GM12864 (cell line): ENCODE results near the gene NTN3.

Experiments
- DNase-seq: peaks from one replicate; pipeline ENCODE4 v3.0.0-alpha.2; 2011; ENCODE audit warnings: low read depth
- H3K4me3 ChIP-seq: 2 replicates; pipeline ENCODE4 v1.5.1; 2011; ENCODE audit warnings: mild to moderate bottlenecking, low read depth, low read length, control low read depth
- CTCF ChIP-seq: IDR thresholded peaks from 2 replicates; pipeline ENCODE4 v1.5.1; 2011; ENCODE audit warnings: low read depth, mild to moderate bottlenecking, moderate library complexity, low read length, control low read depth, inconsistent platforms; ENCODE audit errors: missing control alignments

Gene NTN3

GRCh38 chr16:2468233-2468724, 2.8 kb upstream of the NTN3 start:
- TF ChIP-seq CTCF: no peak
- H3K4me3 ChIP-seq: peak overlapping the region; percentile 49
- no peak for DNase-seq

DNA sequence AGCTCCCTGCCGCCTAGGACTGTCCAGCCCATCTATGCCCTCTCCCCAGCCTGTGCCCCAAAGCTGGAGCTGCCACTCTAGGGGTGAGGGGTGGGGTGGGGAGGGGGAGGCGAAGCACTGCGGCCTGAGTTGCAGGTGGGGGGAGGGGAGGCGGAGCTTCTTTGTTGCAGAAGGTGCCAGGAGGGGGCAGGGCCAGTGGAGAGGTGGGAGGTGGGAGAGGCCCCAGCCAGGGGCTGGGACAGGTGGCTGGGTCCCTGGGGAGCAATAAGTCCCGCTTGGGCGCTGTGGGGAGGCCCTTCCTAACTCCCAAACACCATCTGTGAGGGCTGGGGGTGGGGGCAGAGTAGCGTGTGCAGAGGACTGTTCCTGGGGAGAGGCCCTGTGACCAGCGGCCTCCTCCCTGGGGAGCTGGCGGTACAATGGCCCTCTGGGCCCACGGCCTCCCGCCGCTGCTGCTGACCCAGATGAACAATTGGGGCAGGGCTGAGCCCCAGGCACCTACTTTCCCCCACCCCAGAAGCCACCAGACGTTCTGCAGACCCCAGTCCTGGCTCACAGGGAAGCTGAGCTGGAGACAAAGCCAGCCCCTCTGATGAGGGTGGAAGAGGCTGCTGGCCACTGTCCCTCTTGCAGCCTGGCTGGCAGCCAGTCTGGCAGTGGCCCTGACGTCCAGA, 2.2 kb upstream of the NTN3 start:
- peak overlapping the region; percentile 49; the same call in 1 of the 2 replicates for H3K4me3 ChIP-seq
- TF ChIP-seq CTCF: no peak
- DNase-seq: no peak

DNA sequence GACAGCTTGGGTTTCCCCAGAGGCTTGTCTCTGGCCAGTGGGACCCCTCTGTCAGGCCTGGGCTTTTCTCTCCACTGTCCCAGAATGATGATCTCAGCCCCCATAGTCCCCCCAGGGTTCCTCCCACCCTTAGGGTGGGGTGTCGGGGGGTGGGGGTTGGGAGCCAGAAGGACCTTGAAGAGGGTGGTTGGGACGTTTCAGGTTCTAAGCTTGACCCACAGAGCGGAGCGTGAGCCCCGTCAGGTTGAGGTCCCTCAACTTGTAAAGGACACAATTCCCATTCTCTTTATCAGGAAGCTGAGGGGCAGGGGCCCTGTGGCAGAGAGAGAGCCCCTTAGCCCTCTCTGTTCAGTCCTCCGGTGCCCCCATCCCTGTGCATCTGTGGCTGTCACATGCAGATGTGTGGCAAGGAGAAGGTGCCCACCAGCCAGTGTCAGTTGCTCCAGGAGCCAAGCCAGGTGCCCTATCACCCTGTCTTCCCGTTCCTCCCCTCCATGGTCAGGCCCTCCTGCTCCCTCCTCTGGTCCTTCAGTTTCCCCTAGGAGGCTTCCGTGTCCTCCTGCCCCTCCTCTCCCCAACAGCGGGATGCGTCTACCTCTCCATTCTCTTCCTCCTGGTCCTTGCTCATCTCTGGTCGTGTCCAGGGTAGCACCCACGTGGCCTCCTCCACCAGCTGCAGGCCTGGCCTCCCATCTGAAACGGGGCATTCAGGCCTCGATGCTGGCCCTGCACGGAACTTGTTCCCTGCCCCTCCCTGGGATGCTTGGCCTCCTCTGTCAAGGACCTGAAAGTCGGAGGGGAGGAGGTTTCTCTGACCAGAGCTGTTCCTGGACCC, 1.5 kb upstream of the NTN3 start:
- no peak overlapping the region for H3K4me3 ChIP-seq
- TF ChIP-seq CTCF: no peak
- DNase-seq: no peak

GRCh38 chr16:2470234-2470601, 879 bp upstream of the NTN3 start:
- no peak for DNase-seq
- TF ChIP-seq CTCF: no peak
- H3K4me3 ChIP-seq: no peak overlapping the region

DNA sequence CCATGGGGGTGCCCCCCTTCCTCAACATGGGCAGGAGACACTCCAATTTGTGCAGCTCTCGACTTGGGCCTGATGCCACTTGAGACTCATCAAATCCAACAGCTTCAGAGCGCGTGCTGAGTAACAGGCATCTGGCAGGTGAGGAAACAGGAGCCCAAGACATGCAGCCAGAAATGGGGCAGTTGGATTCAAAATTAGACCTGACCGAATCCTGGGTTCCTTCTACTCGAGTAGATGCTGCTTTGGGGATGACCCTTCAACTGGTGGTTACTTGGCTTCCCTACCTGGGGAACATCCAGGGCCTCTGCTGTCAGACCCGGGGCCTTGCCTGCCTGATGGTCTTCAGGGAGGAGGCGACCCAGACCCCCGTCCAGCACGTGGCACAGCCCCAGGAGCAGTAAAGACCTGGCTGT, 488 bp upstream of the NTN3 start:
- no peak overlapping the region for H3K4me3 ChIP-seq
- DNase-seq: no peak
- TF ChIP-seq CTCF: no peak

- no peak for TF ChIP-seq CTCF
- H3K4me3 ChIP-seq: no peak overlapping the region
- DNase-seq: no peak
These were observed 773 bp downstream of the NTN3 start for GRCh38 chr16:2471653-2472487.
